Activated T-cell treated with anti-CD3 and anti-CD28 coated beads for 4 hours (primary cell): ENCODE results near the gene NCOA6.
"Not testable (repeated sequence)": the region's sequence is repeated elsewhere in the genome, so short reads cannot be mapped to it uniquely, and the experiment has no call there.

Source experiments
- DNase-seq: peaks from one replicate; pipeline ENCODE4 v3.0.0-alpha.2; 2020

NCOA6 gene

GRCh38 chr20:34773726-34774125, 51.7 kb downstream of the NCOA6 start:
- no peak for DNase-seq

DNA sequence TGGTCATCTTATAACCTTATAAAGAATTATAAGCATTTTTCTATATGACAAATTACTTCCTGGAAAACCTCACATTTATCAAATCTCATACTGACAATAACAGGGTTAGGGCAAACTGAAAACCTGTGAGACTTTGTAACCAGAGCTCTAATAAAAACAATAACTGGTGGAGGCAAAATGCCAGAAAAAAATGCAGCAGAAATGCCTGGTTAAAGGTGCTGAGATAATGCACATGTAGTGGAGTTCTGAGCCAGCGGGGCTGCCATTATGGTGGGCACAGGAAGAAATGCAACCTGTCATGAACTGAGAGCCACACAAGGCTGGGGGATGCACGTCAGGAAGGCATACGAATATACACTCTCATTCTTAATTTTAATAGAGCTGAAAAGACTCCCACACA, 53.0 kb downstream of the NCOA6 start:
- DNase-seq: no peak

- DNase-seq: no peak
Observed at GRCh38 chr20:34771680-34772081, 53.8 kb downstream of the NCOA6 start.

- DNase-seq: no peak
Observed at GRCh38 chr20:34768096-34768495, 57.4 kb downstream of the NCOA6 start.

DNA sequence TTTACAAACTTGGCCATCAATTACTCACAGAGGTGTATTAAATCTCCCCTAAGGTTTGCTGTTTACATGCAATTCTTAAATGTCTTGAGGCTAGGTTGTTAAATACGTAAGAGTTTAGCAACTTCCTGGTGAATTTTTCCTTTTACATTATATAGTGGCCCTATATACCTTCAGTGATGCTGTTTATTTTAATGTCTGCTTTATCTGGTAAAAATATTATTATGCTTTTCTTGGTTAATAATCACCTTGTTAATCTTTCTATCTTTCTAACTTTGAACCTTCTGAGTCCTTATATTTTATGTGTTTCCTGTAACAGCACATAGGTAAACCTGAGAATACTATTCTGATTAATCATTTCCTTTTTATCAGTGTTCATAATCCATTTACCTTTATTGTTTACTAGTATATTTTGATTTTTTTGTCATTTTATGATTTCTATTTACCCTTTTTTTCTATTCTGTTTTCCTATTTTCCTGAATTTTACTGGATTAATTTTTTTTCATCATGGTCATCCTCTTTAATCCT, 63.4 kb downstream of the NCOA6 start:
- no peak for DNase-seq

DNA sequence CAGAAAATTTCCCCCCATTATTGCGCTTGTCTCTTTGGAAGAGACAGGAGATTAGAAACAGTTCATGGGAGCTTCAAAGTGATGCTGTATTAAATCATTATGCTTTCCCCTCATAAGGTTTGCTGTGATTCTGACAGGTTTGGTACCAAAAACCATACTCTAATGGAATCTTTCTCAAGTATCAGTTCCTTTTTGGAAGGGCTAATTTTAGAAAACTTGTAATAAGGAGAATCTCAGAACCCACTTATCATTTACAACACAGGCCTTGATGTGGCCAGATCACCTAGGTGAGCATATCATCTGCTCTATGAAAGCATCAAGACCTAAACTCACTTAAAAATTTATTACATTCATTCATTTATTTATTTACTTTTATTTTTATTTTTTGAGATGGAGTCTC, 70.1 kb downstream of the NCOA6 start:
- DNase-seq: no peak

- DNase-seq: no peak
Observed at GRCh38 chr20:34754611-34755010, 70.8 kb downstream of the NCOA6 start.

GRCh38 chr20:34753706-34754461, 71.6 kb downstream of the NCOA6 start:
- no peak for DNase-seq

DNA sequence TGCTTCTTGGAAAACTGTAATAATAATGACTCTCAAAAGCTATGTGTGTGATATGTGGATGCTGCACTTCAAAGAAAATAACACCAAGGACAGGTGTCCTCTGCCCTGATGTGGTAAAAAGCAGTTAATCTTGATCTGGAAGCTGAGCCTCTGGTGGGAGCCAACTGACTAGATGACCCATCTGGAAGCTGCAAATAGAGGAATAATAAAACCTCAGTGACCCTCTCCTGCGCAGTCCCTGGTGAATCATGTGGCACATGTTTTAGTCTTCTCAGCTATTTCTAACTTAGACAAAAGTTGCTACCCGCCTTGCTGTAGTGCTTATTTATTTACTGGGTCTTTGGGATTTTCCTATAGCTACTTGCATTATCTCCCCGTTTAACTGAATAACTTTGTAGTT, 74.0 kb downstream of the NCOA6 start:
- no peak for DNase-seq

DNA sequence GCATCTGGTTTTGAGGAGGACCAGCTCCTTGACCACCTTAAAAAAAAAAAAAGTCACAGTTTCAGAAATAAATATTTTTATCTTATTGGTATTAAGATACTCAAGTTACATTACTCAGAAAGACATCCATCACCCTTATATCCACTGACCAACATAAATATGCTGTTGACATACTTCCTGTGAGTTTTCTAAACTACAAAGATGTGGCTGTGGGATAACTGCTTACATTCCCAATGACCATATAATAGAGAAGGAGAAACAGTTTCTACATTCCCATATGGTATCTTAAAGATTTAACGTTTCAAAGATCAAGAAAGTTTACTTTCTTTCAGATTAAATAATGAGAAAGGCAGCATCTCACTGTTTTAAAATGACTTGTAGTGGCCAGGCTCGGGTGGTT, 75.0 kb downstream of the NCOA6 start:
- DNase-seq: no peak

GRCh38 chr20:34748709-34749108, 76.7 kb downstream of the NCOA6 start:
- no peak for DNase-seq

- no peak for DNase-seq
Observed at GRCh38 chr20:34747479-34747878, 78.0 kb downstream of the NCOA6 start.

- no peak for DNase-seq
Observed at GRCh38 chr20:34746674-34747073, 78.8 kb downstream of the NCOA6 start.

- DNase-seq: no peak
Observed at GRCh38 chr20:34744847-34745246, 80.6 kb downstream of the NCOA6 start.

- DNase-seq: no peak
Observed at GRCh38 chr20:34744340-34744739, 81.1 kb downstream of the NCOA6 start.

DNA sequence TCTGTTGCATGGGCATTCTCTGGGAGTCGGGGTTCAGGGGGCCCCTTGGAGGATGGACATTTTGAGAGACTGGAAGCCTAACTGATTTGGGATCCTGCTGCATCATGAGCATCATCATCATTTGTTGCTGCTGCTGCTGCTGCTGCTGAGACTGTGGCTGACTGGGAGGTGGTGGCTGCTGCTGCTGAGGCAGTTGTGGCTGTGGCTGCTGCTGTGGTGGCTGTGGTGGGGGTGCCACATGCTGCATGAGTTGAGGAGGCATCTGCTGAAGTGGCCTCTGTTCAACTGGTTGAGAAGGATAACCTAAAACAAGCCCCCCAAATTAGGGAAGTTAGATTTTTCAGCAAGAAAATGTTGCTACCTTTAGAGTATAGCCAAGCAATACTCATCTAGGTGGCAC, 82.4 kb downstream of the NCOA6 start:
- DNase-seq: no peak

GRCh38 chr20:34736106-34736735, 89.2 kb downstream of the NCOA6 start:
- DNase-seq: no peak

DNA sequence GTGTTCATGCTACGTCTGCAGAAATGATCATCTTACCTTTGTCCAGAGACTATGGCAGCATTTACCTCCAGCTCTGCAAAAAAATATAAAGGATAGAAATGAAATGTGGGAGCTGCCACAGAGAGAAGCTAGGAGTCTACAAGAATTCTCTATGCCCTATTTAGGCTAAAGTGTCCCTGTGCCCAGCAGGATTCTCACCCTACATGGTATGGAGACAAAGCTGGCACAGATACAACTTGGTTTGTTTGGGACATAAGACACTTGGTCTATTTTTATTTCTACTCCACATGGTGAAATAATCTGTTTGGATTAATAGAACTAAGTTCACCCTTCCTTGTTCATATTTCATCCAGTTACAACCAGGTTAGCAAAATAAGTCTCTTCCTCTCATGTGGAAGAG, 92.9 kb downstream of the NCOA6 start:
- no peak for DNase-seq

- DNase-seq: no peak
Observed at GRCh38 chr20:34729416-34729815, 96.0 kb downstream of the NCOA6 start.

- DNase-seq: no peak
Observed at GRCh38 chr20:34724172-34724571, 101.3 kb downstream of the NCOA6 start.

DNA sequence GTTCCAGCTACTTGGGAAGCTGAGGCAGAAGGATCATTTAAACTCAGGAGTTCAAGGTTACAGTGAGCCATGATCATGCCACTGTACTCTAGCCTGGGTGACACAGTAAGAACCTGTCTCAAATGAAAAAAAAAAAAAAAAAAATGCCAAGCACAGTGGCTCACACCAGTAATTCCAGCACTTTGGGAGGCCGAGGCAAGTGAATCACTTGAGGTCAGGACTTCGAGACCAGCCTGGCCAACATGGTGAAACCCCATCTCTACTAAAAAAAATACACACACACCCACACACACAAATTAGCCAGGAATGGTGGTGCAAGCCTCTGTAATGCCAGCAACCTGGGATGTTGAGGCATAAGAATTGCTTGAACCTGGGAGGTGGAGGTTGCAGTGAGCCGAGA, 102.9 kb downstream of the NCOA6 start:
- not testable (repeated sequence) for DNase-seq

GRCh38 chr20:34720266-34720665, 105.2 kb downstream of the NCOA6 start:
- no peak for DNase-seq

DNA sequence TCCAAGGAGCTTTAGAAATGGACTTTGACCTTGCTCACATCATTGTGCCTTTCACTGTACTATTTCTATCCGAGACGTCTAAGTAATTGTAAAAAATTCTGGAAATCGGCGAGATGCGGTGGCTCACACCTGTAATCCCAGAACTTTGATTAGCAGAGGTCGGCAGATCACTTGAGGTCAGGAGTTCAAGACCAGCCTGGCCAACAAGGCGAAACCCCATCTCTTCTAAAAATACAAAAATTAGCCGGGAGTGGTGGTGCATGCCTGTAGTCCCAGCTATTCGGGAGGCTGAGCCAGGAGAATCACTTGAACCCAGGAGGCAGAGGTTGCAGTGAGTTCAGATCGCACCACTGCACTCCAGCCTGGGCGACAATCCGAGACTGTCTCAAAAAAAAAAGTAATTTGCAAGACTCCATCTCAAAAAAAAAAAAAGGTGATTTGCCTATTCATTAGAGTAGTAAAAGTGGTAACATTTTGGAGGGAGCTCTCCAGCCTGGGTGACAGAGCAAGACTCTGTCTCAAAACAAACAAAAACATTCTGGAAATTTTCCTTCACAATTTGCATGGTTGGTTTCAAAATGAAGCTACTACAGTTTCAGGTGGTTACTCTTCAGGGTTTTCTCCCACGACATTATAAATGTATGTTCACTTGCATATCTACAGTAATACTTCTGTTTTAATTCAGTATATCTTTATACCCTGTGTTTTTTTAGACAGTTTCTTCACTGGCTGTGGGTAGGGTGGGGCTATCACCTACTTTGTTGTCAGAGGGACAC, 106.0 kb downstream of the NCOA6 start:
- DNase-seq: not testable (repeated sequence)
